Progenitor cell of endocrine pancreas (in vitro differentiated cells): ENCODE data around the gene TMEM38B. TPM values are rescaled to one million over a fixed set of nuclear protein-coding genes. Genes with fewer than 3 reads are reported as not detected.

Experiments
- DNase-seq: peaks from one replicate; pipeline ENCODE4 v3.0.0; 2021; ENCODE audit warnings: low spot score; ENCODE audit not compliant: unreplicated experiment
- H3K27ac Mint-ChIP-seq: 2 replicates; pipeline ENCODE4 v1.8.0; 2021; ENCODE audit warnings: mild to moderate bottlenecking, moderate library complexity, mixed read lengths
- H3K27me3 Mint-ChIP-seq: 2 replicates; pipeline ENCODE4 v1.8.0; 2021; ENCODE audit warnings: mixed read lengths
- H3K36me3 Mint-ChIP-seq: 2 replicates; pipeline ENCODE4 v1.8.0; 2022; ENCODE audit warnings: mixed read lengths; ENCODE audit not compliant: insufficient read depth
- H3K4me1 Mint-ChIP-seq: 2 replicates; pipeline ENCODE4 v1.8.0; 2021; ENCODE audit warnings: low read depth, mixed read lengths
- H3K4me3 Mint-ChIP-seq: 2 replicates; pipeline ENCODE4 v1.8.0; 2021; ENCODE audit warnings: low read depth, mild to moderate bottlenecking, moderate library complexity, mixed read lengths
- H3K9me3 Mint-ChIP-seq: 2 replicates; pipeline ENCODE4 v1.8.0; 2021; ENCODE audit warnings: low read depth, mixed read lengths
- CTCF ChIP-seq: fragments of 200-600 bp; sonication (generic); IDR thresholded peaks from one replicate; pipeline ENCODE4 v1.5.0; 2021; ENCODE audit warnings: antibody characterized with exemption, mild to moderate bottlenecking; ENCODE audit not compliant: unreplicated experiment
- total RNA-seq: library from RNA; stranded (reverse); gene quantifications from 2 replicates; pipeline ENCODE4 v1.2.1, GENCODE V29; 2021

Gene TMEM38B
- total RNA-seq, 1 donor from 2014 or later: 19.3 TPM

DNA sequence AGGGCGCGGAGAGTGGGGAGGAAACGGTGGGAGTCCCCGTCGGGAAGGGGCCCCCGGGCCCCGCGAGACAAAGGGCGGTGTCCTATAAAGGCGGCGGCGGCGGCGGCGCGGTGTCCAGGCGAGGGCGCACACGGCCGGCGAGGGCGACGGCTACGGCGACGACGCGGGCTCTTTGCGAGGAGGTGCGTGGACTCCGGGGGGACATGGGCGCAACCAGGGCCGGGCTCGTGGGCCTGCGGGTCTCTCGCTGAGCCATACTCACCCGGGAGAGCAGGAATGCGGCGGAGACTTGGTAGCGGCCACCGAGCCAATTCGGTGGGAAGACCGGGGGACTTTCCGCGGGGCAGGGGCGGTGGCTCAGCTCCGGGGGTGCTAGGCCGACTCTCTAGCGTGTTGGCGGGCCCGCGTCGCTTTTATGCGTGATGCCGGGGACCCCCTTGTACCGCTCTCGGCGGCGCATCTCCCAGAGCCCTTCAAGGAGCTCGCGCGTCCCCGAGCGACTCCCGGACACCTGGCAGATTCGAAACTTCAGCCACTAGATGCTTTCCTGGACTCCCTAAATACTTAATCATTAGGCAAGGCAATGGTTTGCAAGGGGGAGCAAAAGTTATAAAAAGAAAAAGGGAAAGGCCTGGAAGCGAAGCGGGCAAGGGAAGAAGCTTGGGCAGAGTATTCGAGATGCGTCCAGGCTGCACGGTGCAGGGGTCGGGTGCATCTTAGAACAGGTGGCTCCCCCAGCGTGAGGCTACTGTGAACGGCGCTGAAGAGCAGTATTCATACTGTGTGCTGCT, 38.0 kb upstream of the TMEM38B start:
- Mint-ChIP-seq H3K9me3 (no peaks in the 10 kb centered on the region), H3K36me3 (no peaks in the 10 kb centered on the region), H3K4me3 (peak overlapping the region; percentile 82), H3K27ac (no peak overlapping the region), H3K4me1 (peaks cover 13% of the 10 kb centered on the region), H3K27me3 (peaks cover 53% of the 10 kb centered on the region)
- peak; percentile 48 for TF ChIP-seq CTCF
- DNase-seq: peak; percentile 47

- Mint-ChIP-seq H3K4me1 (peaks cover 13% of the 10 kb centered on the region), H3K9me3 (no peaks in the 10 kb centered on the region), H3K27me3 (peaks cover 57% of the 10 kb centered on the region), H3K36me3 (no peaks in the 10 kb centered on the region), H3K4me3 (no peak overlapping the region), H3K27ac (no peak overlapping the region)
- no peak for TF ChIP-seq CTCF
- no peak for DNase-seq
Observed at GRCh38 chr9:105658351-105658750, 36.0 kb upstream of the TMEM38B start.

GRCh38 chr9:105661011-105661410, 33.3 kb upstream of the TMEM38B start:
- no peaks in the 10 kb centered on the region for H3K36me3 Mint-ChIP-seq
- H3K4me3 Mint-ChIP-seq: no peak overlapping the region
- H3K4me1 Mint-ChIP-seq: peaks cover 13% of the 10 kb centered on the region
- peaks cover 57% of the 10 kb centered on the region for H3K27me3 Mint-ChIP-seq
- H3K9me3 Mint-ChIP-seq: no peaks in the 10 kb centered on the region
- no peak for TF ChIP-seq CTCF
- DNase-seq: no peak
- no peak overlapping the region for H3K27ac Mint-ChIP-seq

DNA sequence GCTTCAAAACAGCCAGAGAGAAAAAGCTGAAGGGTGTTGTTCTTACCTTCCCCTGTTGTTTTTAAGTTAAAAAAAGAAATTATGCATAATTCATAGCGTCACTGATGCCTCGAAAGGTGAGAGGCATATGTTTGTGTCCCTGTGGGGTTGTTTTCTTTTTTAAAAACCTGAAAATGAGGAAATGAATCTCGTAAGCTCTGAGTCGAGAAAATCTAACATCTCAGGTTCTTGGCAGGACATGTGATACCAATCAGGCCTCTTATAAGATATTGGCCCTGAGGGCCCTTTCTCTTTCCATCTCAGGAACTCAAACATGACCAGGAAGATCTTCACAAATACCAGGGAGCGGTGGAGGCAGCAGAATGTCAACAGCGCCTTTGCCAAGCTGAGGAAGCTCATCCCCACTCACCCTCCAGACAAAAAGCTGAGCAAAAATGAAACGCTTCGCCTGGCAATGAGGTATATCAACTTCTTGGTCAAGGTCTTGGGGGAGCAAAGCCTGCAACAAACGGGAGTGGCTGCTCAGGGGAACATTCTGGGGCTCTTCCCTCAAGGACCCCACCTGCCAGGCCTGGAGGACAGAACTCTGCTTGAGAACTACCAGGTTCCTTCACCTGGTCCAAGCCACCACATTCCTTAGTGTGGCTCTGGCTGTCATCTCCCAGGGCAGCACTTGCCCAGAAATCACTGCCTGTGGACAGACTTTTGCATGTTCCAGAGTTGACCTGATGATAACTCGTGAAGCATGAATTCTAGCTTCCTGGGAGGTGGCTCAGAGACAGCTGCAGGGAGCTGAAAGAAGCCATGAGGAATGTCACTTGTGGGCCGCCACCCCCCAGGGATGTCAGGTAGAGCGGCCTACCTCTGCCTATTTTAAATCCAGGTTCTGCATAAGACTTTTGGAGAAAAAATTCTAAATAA, 31.9 kb upstream of the TMEM38B start, which contains the start of gene TAL2:
Gene TAL2, plus strand, starts transcription at position 274 of the 921 bp plus-strand sequence. Its CDS starts 40 bp downstream, at position 314.
- Mint-ChIP-seq H3K36me3 (no peaks in the 10 kb centered on the region), H3K27me3 (peaks cover 55% of the 10 kb centered on the region), H3K4me1 (peaks cover 7% of the 10 kb centered on the region), H3K27ac (no peak within 1 kb of the TSS), H3K4me3 (no peak within 1 kb of the TSS), H3K9me3 (no peaks in the 10 kb centered on the region)
- TF ChIP-seq CTCF: no peak
- no peak for DNase-seq

DNA sequence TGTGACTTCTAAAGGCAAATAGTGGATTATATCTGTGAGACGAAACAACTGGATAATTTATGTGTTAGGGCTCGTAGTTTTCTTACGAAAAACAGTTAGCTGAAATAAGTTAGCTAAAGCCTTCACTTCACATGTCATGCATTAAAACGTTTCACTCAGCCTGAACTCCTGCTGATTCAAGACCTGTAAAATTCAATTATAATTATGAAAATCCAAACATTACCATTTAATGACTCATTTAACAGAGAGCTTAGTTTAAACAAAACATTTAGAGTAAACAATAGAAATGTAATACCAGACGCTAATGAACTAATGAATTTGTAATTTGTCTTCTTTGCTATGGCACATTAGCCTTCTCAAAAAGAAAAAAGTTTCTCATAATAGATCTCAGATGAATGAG, 30.4 kb upstream of the TMEM38B start:
- Mint-ChIP-seq H3K4me1 (peaks cover 2% of the 10 kb centered on the region), H3K27me3 (peaks cover 47% of the 10 kb centered on the region), H3K27ac (no peak overlapping the region), H3K36me3 (no peaks in the 10 kb centered on the region), H3K4me3 (no peak overlapping the region), H3K9me3 (no peaks in the 10 kb centered on the region)
- no peak for DNase-seq
- no peak for TF ChIP-seq CTCF
